Amniotic epithelial cell (primary cell): ENCODE results near the gene ADCY5.
"Not testable (repeated sequence)": the region's sequence is repeated elsewhere in the genome, so short reads cannot be mapped to it uniquely, and the experiment has no call there.

Experiments
- DNase-seq: peaks from one replicate; pipeline ENCODE4 v3.0.0-alpha.2; 2010; ENCODE audit warnings: low read depth

The ADCY5 gene

GRCh38 chr3:123261666-123262065, 187.2 kb downstream of the ADCY5 start:
- DNase-seq, result no peak

- DNase-seq, result peak; percentile 72
These were observed 190.0 kb downstream of the ADCY5 start for GRCh38 chr3:123258811-123259420.

- no peak for DNase-seq
These were observed 190.5 kb downstream of the ADCY5 start for GRCh38 chr3:123258359-123258758.

GRCh38 chr3:123256256-123256655, 192.6 kb downstream of the ADCY5 start:
- no peak for DNase-seq

GRCh38 chr3:123246866-123247265, 202.0 kb downstream of the ADCY5 start:
- no peak for DNase-seq

- no peak for DNase-seq
These were observed 204.8 kb downstream of the ADCY5 start for GRCh38 chr3:123244128-123244527.

- no peak for DNase-seq
These were observed 209.1 kb downstream of the ADCY5 start for GRCh38 chr3:123239756-123240155.

GRCh38 chr3:123239186-123239585, 209.7 kb downstream of the ADCY5 start:
- not testable (repeated sequence) for DNase-seq

GRCh38 chr3:123236902-123237301, 212.0 kb downstream of the ADCY5 start:
- DNase-seq, result no peak
